Activated CD4-positive, alpha-beta memory T cell treated with anti-CD3 and anti-CD28 coated beads for 36 hours (primary cell): Measurements from ENCODE around the gene HOXB13. TPM values are rescaled to one million over a fixed set of nuclear protein-coding genes. Genes with fewer than 3 reads are reported as not detected.

ENCODE experiments used
- CTCF ChIA-PET: fragments of 350-600 bp; sonication (Branson Sonifier 250); formaldehyde crosslinking; loops from one replicate; lab custom pipeline; 2021; ENCODE audit warnings: antibody characterized with exemption, inconsistent platforms; lab: Charles Lee
- POLR2A ChIA-PET: fragments of 350-600 bp; sonication (Branson Sonifier 250); formaldehyde crosslinking; loops from one replicate; lab custom pipeline; 2021; ENCODE audit warnings: antibody characterized with exemption; lab: Charles Lee
- DNase-seq: peaks from one replicate; pipeline ENCODE4 v3.0.0-alpha.2; 2020
- H3K27ac Mint-ChIP-seq: one replicate; pipeline ENCODE4 v1.8.0; 2021; ENCODE audit warnings: mixed read lengths
- H3K27me3 Mint-ChIP-seq: one replicate; pipeline ENCODE4 v1.8.0; 2021; ENCODE audit warnings: mixed read lengths
- H3K36me3 Mint-ChIP-seq: one replicate; pipeline ENCODE4 v1.8.0; 2021; ENCODE audit warnings: mixed read lengths
- H3K4me1 Mint-ChIP-seq: one replicate; pipeline ENCODE4 v1.8.0; 2021; ENCODE audit warnings: low read depth, mixed read lengths
- H3K4me3 Mint-ChIP-seq: one replicate; pipeline ENCODE4 v1.8.0; 2021; ENCODE audit warnings: mild to moderate bottlenecking, mixed read lengths
- H3K9me3 Mint-ChIP-seq: one replicate; pipeline ENCODE4 v1.8.0; 2021; ENCODE audit warnings: mixed read lengths
- intact Hi-C: fragments of 100-400 bp; cut with micrococcal nuclease; formaldehyde crosslinking; loops from one replicate; pipeline ENCODE4 v1.15.1; 2023
- total RNA-seq, 2 experiments: library from RNA; stranded (reverse); gene quantifications; one replicate each; pipeline ENCODE4 v1.2.3, GENCODE V29; 2021

Gene HOXB13
- total RNA-seq, 2 experiments from 2014 or later: not detected

- ChIA-PET CTCF (no interaction called here), POLR2A (no interaction called here)
- no peak for DNase-seq
- no peaks in the 10 kb centered on the region for H3K9me3 Mint-ChIP-seq
- H3K4me1 Mint-ChIP-seq: peaks cover 2% of the 10 kb centered on the region
- no peak overlapping the region for H3K27ac Mint-ChIP-seq
- H3K27me3 Mint-ChIP-seq: peaks cover 76% of the 10 kb centered on the region
- H3K4me3 Mint-ChIP-seq: no peak overlapping the region
- no peaks in the 10 kb centered on the region for H3K36me3 Mint-ChIP-seq
- intact Hi-C loops: no loop called here
Observed at GRCh38 chr17:48746916-48747444, 18.4 kb upstream of the HOXB13 start.

GRCh38 chr17:48745381-48746275 lies 17.1 kb upstream of the HOXB13 start:
- Mint-ChIP-seq H3K27ac (no peak overlapping the region), H3K9me3 (no peaks in the 10 kb centered on the region), H3K27me3 (peaks cover 75% of the 10 kb centered on the region), H3K4me1 (peaks cover 2% of the 10 kb centered on the region), H3K4me3 (no peak overlapping the region), H3K36me3 (no peaks in the 10 kb centered on the region)
- ChIA-PET POLR2A (interaction anchor here (1.1 kb wide), 1 partner anchor 27 kb away, joined by 3 read pairs; no protein-coding TSS in a partner anchor), CTCF (interaction anchor here (0.8 to 3.6 kb wide), 4 partner anchors 21 to 133 kb away, joined by 3 to 34 read pairs (median 6); partner anchors contain the start of genes PRAC1 and PRAC2)
- no peak for DNase-seq
- intact Hi-C loops: no loop called here

- no peak overlapping the region for H3K27ac Mint-ChIP-seq
- no peaks in the 10 kb centered on the region for H3K9me3 Mint-ChIP-seq
- peaks cover 5% of the 10 kb centered on the region for H3K4me1 Mint-ChIP-seq
- no peak overlapping the region for H3K4me3 Mint-ChIP-seq
- peaks cover 81% of the 10 kb centered on the region for H3K27me3 Mint-ChIP-seq
- intact Hi-C loops: no loop called here
- POLR2A ChIA-PET: no interaction called here
- H3K36me3 Mint-ChIP-seq: no peaks in the 10 kb centered on the region
- CTCF ChIA-PET: interaction anchor here (1.1 to 1.3 kb wide), 2 partner anchors 62 to 138 kb away, joined by 3 read pairs; no protein-coding TSS in a partner anchor
- no peak for DNase-seq
Observed at GRCh38 chr17:48740537-48740936, 12.0 kb upstream of the HOXB13 start.

GRCh38 chr17:48738803-48739526 lies 10.4 kb upstream of the HOXB13 start:
- no peaks in the 10 kb centered on the region for H3K36me3 Mint-ChIP-seq
- no peak overlapping the region for H3K27ac Mint-ChIP-seq
- DNase-seq: no peak
- H3K27me3 Mint-ChIP-seq: peaks cover 89% of the 10 kb centered on the region
- H3K4me1 Mint-ChIP-seq: peaks cover 8% of the 10 kb centered on the region
- peak overlapping the region; percentile 29 for H3K4me3 Mint-ChIP-seq
- ChIA-PET CTCF (interaction anchor here (0.6 to 2.5 kb wide), 7 partner anchors 13 to 1257 kb away, joined by 3 to 8 read pairs (median 6); no protein-coding TSS in a partner anchor), POLR2A (no interaction called here)
- no peaks in the 10 kb centered on the region for H3K9me3 Mint-ChIP-seq
- intact Hi-C loops: no loop called here

- H3K36me3 Mint-ChIP-seq: no peaks in the 10 kb centered on the region
- ChIA-PET CTCF (interaction anchor here (0.6 to 2.5 kb wide), 9 partner anchors 13 to 1258 kb away, joined by 3 to 10 read pairs (median 7); no protein-coding TSS in a partner anchor), POLR2A (no interaction called here)
- H3K4me3 Mint-ChIP-seq: no peak overlapping the region
- H3K9me3 Mint-ChIP-seq: no peaks in the 10 kb centered on the region
- peaks cover 89% of the 10 kb centered on the region for H3K27me3 Mint-ChIP-seq
- intact Hi-C loops: no loop called here
- DNase-seq: no peak
- H3K27ac Mint-ChIP-seq: no peak overlapping the region
- peaks cover 14% of the 10 kb centered on the region for H3K4me1 Mint-ChIP-seq
Observed at GRCh38 chr17:48738424-48738802, 9.9 kb upstream of the HOXB13 start.

- Mint-ChIP-seq H3K27ac (no peak overlapping the region), H3K27me3 (peaks cover 86% of the 10 kb centered on the region), H3K9me3 (no peaks in the 10 kb centered on the region), H3K4me1 (peaks cover 20% of the 10 kb centered on the region), H3K36me3 (no peaks in the 10 kb centered on the region), H3K4me3 (no peak overlapping the region)
- CTCF ChIA-PET: interaction anchor here (1.2 to 2.5 kb wide), 7 partner anchors 12 to 119 kb away, joined by 3 to 10 read pairs (median 7); no protein-coding TSS in a partner anchor
- POLR2A ChIA-PET: no interaction called here
- DNase-seq: no peak
- intact Hi-C loops: no loop called here
Observed at GRCh38 chr17:48737330-48738043, 8.9 kb upstream of the HOXB13 start.

GRCh38 chr17:48735062-48735351 lies 6.5 kb upstream of the HOXB13 start:
- H3K27ac Mint-ChIP-seq: no peak overlapping the region
- no peaks in the 10 kb centered on the region for H3K36me3 Mint-ChIP-seq
- ChIA-PET CTCF (interaction anchor here (0.7 to 3.2 kb wide), 2 partner anchors 11 to 57 kb away, joined by 4 to 24 read pairs; no protein-coding TSS in a partner anchor), POLR2A (no interaction called here)
- no peak for DNase-seq
- H3K4me1 Mint-ChIP-seq: peaks cover 20% of the 10 kb centered on the region
- intact Hi-C loops: no loop called here
- peaks cover 88% of the 10 kb centered on the region for H3K27me3 Mint-ChIP-seq
- H3K9me3 Mint-ChIP-seq: no peaks in the 10 kb centered on the region
- no peak overlapping the region for H3K4me3 Mint-ChIP-seq

GRCh38 chr17:48734333-48735061 lies 5.9 kb upstream of the HOXB13 start:
- ChIA-PET POLR2A (no interaction called here), CTCF (interaction anchor here (0.7 to 3.2 kb wide), 2 partner anchors 10 to 56 kb away, joined by 3 to 24 read pairs; no protein-coding TSS in a partner anchor)
- peaks cover 20% of the 10 kb centered on the region for H3K4me1 Mint-ChIP-seq
- intact Hi-C loops: no loop called here
- no peak overlapping the region for H3K27ac Mint-ChIP-seq
- H3K9me3 Mint-ChIP-seq: no peaks in the 10 kb centered on the region
- DNase-seq: no peak
- H3K36me3 Mint-ChIP-seq: no peaks in the 10 kb centered on the region
- no peak overlapping the region for H3K4me3 Mint-ChIP-seq
- peaks cover 88% of the 10 kb centered on the region for H3K27me3 Mint-ChIP-seq

- peaks cover 16% of the 10 kb centered on the region for H3K4me1 Mint-ChIP-seq
- POLR2A ChIA-PET: no interaction called here
- H3K27ac Mint-ChIP-seq: no peak overlapping the region
- intact Hi-C loops: no loop called here
- no peak for DNase-seq
- H3K36me3 Mint-ChIP-seq: no peaks in the 10 kb centered on the region
- H3K27me3 Mint-ChIP-seq: peaks cover 88% of the 10 kb centered on the region
- H3K4me3 Mint-ChIP-seq: no peak overlapping the region
- H3K9me3 Mint-ChIP-seq: no peaks in the 10 kb centered on the region
- CTCF ChIA-PET: interaction anchor here (0.7 to 3.2 kb wide), 2 partner anchors 10 to 55 kb away, joined by 3 to 24 read pairs; no protein-coding TSS in a partner anchor
Observed at GRCh38 chr17:48733632-48734328, 5.2 kb upstream of the HOXB13 start.

GRCh38 chr17:48732688-48733629 lies 4.4 kb upstream of the HOXB13 start:
- ChIA-PET CTCF (interaction anchor here (0.8 to 1.2 kb wide), 2 partner anchors 9 to 152 kb away, joined by 3 to 4 read pairs; no protein-coding TSS in a partner anchor), POLR2A (no interaction called here)
- Mint-ChIP-seq H3K36me3 (no peaks in the 10 kb centered on the region), H3K4me1 (peaks cover 23% of the 10 kb centered on the region), H3K27me3 (peaks cover 86% of the 10 kb centered on the region), H3K9me3 (no peaks in the 10 kb centered on the region), H3K4me3 (no peak overlapping the region), H3K27ac (no peak overlapping the region)
- intact Hi-C loops: no loop called here
- DNase-seq: no peak
